Measurements from ENCODE around the gene GNB3.

DNA sequence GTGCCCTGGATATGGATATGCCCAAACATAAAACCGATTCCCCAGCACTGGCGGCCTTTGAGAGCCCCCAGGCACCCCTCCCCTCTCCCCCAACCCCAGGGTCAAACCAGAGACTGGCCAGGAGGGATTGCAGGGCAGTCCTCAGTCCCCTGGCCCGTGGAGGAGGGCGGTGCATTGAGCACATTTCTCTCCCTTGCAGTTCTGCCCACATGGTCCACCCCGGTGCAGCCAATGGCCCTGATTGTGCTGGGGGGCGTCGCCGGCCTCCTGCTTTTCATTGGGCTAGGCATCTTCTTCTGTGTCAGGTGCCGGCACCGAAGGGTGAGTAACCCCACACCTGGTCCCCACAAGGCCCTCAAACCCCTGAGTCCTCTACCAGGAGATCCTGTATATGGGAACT lies 22.5 kb upstream of the GNB3 start:
- TF ChIP-seq TCF4 (CRISPR knock-in tag; IDR thresholded peaks at IDR 0.05; ENCODE audit: borderline replicate concordance) (no peak), ZNF565 (CRISPR knock-in tag; conservative IDR thresholded peaks at IDR 0.05; ENCODE audit: low read depth) (no peak), CREB5 (CRISPR knock-in tag; IDR thresholded peaks at IDR 0.05; ENCODE audit: low read depth) (no peak), ZFP3 (CRISPR knock-in tag; IDR thresholded peaks at IDR 0.05) (no peak), ZFP30 (CRISPR knock-in tag; IDR thresholded peaks at IDR 0.05) (no peak), ARNTL (CRISPR knock-in tag; IDR thresholded peaks at IDR 0.05; ENCODE audit: borderline replicate concordance, low read depth) (no peak), CSDC2 (CRISPR knock-in tag; IDR thresholded peaks at IDR 0.05) (no peak), ZNF70 (CRISPR knock-in tag; IDR thresholded peaks at IDR 0.05) (no peak), RARB (CRISPR knock-in tag; IDR thresholded peaks at IDR 0.05) (no peak), OSR1 (CRISPR knock-in tag; IDR thresholded peaks at IDR 0.05) (no peak), PATZ1 (CRISPR knock-in tag; IDR thresholded peaks at IDR 0.05; ENCODE audit: borderline replicate concordance) (no peak), PPARA (CRISPR knock-in tag; IDR thresholded peaks at IDR 0.05; ENCODE audit: borderline replicate concordance) (no peak), GLIS3 (CRISPR knock-in tag; IDR thresholded peaks at IDR 0.05) (no peak)
- TF ChIP-seq, protein P1, sequence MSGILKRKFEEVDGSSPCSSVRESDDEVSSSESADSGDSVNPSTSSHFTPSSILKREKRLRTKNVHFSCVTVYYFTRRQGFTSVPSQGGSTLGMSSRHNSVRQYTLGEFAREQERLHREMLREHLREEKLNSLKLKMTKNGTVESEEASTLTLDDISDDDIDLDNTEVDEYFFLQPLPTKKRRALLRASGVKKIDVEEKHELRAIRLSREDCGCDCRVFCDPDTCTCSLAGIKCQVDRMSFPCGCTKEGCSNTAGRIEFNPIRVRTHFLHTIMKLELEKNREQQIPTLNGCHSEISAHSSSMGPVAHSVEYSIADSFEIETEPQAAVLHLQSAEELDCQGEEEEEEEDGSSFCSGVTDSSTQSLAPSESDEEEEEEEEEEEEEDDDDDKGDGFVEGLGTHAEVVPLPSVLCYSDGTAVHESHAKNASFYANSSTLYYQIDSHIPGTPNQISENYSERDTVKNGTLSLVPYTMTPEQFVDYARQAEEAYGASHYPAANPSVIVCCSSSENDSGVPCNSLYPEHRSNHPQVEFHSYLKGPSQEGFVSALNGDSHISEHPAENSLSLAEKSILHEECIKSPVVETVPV (CRISPR knock-in tag; IDR thresholded peaks at IDR 0.05) = no peak

Data from SK-N-SH treated with all-trans-retinoic acid at 6 μM for 48 hours (cell line).